ENCODE measurements around the gene COG3.

DNA sequence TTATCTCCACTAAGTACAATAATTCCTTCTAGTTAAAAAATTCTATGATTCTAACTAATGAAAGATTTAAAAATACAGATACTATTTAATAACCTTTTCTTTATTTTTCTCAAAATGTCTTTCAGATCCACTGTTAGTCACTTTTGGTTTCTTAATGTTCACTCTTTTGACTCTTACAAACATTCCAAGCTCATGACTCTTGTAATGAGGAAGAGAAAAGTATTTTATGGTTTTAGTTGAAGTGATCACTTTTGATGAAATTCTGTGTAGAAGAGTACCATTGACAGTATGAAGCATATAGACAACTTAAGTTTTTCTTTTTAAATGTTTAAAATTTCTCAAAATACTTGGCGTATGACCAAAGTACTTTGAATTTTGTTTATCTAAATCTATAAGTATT lies 27.8 kb downstream of the COG3 start:
- TF ChIP-seq, protein P1, sequence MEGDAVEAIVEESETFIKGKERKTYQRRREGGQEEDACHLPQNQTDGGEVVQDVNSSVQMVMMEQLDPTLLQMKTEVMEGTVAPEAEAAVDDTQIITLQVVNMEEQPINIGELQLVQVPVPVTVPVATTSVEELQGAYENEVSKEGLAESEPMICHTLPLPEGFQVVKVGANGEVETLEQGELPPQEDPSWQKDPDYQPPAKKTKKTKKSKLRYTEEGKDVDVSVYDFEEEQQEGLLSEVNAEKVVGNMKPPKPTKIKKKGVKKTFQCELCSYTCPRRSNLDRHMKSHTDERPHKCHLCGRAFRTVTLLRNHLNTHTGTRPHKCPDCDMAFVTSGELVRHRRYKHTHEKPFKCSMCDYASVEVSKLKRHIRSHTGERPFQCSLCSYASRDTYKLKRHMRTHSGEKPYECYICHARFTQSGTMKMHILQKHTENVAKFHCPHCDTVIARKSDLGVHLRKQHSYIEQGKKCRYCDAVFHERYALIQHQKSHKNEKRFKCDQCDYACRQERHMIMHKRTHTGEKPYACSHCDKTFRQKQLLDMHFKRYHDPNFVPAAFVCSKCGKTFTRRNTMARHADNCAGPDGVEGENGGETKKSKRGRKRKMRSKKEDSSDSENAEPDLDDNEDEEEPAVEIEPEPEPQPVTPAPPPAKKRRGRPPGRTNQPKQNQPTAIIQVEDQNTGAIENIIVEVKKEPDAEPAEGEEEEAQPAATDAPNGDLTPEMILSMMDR (IDR thresholded peaks at IDR 0.05; ENCODE audit: low read length): no peak
- TF ChIP-seq EZH2 (optimal IDR thresholded peaks at IDR 0.05; ENCODE audit: low read depth, low read length): no peak

Measured in MM.1S (cell line).